Mucosa of gallbladder (tissue), 1 donor: ENCODE measurements around the gene BPIFB4. TPM values are rescaled to one million over a fixed set of nuclear protein-coding genes. Genes with fewer than 3 reads are reported as not detected.
"Not testable (repeated sequence)": the region's sequence is repeated elsewhere in the genome, so short reads cannot be mapped to it uniquely, and the experiment has no call there.

Experiments
- DNase-seq: peaks from one replicate; pipeline ENCODE4 v3.0.0-alpha.2; 2020; ENCODE audit warnings: low spot score
- total RNA-seq: library from RNA; stranded (reverse); gene quantifications from one replicate; pipeline ENCODE4 v1.2.1, GENCODE V29; 2021
- donor health status: DM: no; HTN: no; CAD: no.

Gene BPIFB4
- total RNA-seq: not detected

GRCh38 chr20:33079259-33079658, at the start of gene BPIFB4:
Gene BPIFB4 (plus strand): TSS chr20:33079643. CDS start chr20:33081527, 1,884 bp downstream.
- DNase-seq: no peak

GRCh38 chr20:33030076-33030475, 49.4 kb upstream of the BPIFB4 start:
- no peak for DNase-seq

- no peak for DNase-seq
Observed at GRCh38 chr20:33030569-33030968, 48.9 kb upstream of the BPIFB4 start.

DNA sequence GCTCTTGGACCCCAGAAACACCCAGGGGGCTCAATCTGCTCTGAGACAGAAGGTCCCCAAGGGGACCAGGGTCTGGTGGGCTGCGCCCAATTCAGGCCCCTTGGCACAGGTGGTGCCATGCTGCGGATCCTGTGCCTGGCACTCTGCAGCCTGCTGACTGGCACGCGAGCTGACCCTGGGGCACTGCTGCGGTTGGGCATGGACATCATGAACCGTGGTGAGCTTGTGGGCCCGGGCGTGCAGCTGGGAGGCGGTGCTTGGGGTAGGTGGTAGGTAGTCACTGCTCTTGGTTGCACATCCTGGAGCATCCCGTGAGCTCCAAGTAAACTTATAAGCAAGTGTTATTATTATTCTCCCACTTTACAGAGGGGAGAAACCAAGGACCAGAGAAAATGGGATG, 47.9 kb upstream of the BPIFB4 start, which contains the start of gene BPIFB6:
TSS of gene BPIFB6 (plus strand) at position 118 of the 400 bp plus-strand sequence. CDS start at position 118, 0 bp downstream.
- DNase-seq: no peak

DNA sequence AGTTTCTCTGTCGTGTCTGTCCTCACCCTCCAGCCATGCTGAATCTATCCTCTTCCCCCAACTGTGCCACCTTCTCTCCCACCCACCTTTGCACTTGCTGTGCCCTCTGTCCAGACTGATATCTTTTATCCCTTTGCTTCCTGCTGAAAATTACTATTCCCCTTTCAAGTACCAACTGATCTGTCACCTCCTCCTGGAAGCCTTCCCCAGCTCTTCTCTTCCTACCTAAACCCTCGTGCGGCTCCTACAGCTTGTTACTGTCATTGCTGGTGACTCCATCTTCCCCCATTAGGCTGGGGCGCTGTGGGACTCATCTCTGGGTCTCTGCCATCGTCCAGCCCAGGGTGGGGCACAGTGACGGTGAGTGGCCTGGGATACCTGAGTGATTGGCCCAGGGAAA, 46.9 kb upstream of the BPIFB4 start:
- DNase-seq: no peak

GRCh38 chr20:33033381-33033780, 46.1 kb upstream of the BPIFB4 start:
- no peak for DNase-seq

- no peak for DNase-seq
Observed at GRCh38 chr20:33034115-33034514, 45.3 kb upstream of the BPIFB4 start.

- DNase-seq: no peak
Observed at GRCh38 chr20:33034901-33035492, 44.4 kb upstream of the BPIFB4 start.

GRCh38 chr20:33037456-33037855, 42.0 kb upstream of the BPIFB4 start:
- no peak for DNase-seq

DNA sequence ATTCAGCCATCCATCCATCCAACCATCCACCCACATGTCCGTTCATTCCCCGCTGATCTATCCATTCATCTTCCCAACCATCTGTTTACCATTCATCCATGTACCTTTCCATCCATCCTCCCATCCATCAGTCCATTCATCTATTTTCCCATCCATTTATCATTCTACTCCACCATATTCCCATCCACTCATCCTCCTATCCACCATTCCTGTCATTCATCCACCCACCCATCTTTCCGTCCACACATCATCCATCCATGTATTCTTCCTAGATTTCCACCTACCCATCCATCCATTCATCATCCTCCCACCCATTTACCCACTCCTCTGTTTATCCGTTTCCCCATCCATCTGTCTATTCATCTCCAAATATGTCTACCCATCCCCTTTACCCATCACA, 41.2 kb upstream of the BPIFB4 start:
- no peak for DNase-seq

DNA sequence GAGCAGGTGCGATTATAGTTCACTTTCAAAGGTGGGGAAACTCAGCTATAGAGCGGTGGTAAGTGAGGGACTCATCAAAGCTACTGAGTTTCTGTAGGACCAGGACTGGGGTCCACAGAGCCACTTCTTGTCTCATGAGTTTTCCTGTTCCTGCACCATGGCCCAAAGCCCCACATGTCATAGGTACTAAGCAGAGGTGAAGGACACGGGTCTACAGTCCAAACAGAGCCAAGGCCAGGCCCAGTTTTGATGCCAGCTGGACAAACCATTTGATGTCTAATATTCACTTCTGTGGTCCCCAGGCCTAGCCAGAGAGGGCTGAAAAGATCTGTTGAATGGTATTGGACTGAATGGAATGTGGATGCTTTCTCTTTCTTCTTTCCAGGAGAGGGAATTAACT, 37.0 kb upstream of the BPIFB4 start:
- no peak for DNase-seq

DNA sequence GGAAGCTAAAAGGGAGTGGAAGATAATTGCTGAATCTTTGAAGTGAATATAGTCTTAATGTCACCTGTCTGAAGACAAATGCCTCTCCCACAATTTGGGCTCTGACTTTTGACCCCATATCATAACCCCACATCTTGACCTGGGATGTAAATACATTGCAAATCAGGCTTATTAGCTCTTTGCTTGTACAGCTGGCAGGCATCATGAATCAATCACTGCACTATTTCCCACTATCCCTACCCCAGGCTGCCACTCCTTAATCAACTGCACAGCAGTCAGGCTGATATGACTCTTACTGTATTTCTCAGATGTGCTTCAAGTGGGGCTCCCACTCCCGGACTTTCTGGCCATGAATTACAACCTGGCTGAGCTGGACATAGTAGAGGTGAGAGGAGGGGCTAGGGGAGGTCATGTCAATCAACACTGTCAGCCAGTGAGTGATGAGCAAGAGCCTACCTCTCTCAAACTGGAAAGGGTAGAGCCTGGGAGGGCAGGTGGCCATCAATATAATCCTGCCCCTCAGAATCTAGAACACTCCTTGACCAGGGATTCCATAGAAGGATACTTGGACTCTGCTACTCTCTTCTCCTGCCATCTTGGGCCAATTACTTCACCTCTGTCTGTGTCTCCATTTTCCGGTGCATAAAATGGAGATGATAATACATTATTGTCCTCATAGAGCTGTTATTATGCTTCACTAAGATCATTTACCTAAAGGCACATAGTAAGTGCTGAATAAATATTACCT, 36.3 kb upstream of the BPIFB4 start:
- no peak for DNase-seq

- DNase-seq: no peak
Observed at GRCh38 chr20:33043731-33044181, 35.7 kb upstream of the BPIFB4 start.

GRCh38 chr20:33045129-33045721, 34.2 kb upstream of the BPIFB4 start:
- DNase-seq: not testable (repeated sequence)

DNA sequence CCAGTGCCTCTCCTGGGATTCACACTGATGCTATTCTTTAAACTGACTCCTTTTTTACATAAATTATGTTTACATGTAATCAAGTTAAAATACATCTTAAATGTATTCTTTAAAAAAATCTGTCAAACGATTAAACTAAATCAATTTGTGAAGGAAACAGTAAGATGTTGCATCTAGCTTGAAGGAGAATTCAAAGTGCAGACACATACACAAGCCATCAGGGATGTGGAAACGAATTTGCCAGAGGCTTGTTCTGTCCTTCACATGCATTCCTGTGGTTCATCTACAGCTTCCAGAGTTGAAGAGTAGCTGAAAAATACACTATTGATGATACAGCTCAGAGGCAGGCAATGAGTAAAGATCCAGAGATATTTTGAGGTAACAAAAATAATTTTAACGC, 33.0 kb upstream of the BPIFB4 start:
- no peak for DNase-seq

GRCh38 chr20:33051333-33051732, 28.1 kb upstream of the BPIFB4 start:
- DNase-seq: no peak

- DNase-seq: no peak
Observed at GRCh38 chr20:33053291-33054106, 25.9 kb upstream of the BPIFB4 start, which contains the start of gene BPIFB3. Gene BPIFB3 (plus strand): TSS chr20:33053903. CDS start chr20:33055436, 1,533 bp downstream.

DNA sequence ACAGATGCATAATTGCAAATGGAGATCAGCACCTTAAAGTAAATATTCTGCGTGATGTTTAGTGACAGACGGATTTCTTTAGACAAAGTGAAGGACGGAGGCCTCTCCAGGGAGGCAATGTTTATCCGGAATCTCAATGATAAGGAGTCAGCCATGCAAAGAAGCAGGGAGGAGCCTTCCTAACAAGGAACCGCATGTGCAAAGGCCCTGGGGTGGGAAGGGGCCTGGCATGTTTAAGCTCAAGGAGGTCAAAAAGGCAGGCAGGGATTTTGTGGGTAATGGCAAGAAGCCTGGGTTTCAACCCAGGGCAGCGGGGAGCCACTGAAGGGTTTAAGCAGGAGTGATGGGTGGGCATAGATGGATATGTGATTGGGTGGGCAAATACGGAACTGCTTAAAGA, 25.1 kb upstream of the BPIFB4 start:
- no peak for DNase-seq

- DNase-seq: no peak
Observed at GRCh38 chr20:33054791-33055190, 24.7 kb upstream of the BPIFB4 start.

DNA sequence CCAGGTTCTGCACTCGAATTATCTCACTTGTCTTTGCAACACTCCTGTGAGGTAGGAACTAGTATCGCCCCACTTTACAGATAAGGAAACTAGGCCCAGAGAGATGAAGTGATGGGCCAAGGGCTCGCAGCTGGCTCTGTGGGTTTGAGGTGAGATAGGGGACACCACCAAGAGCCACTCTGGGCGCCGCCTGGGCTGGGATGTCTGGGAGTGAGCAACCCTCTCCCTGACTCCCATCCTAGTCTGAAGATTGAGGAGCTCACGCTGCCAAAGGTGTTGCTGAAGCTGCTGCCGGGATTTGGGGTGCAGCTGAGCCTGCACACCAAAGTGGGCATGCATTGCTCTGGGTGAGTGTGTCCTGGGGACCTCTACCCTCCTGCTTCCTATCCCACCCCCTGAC, 20.3 kb upstream of the BPIFB4 start:
- no peak for DNase-seq

DNA sequence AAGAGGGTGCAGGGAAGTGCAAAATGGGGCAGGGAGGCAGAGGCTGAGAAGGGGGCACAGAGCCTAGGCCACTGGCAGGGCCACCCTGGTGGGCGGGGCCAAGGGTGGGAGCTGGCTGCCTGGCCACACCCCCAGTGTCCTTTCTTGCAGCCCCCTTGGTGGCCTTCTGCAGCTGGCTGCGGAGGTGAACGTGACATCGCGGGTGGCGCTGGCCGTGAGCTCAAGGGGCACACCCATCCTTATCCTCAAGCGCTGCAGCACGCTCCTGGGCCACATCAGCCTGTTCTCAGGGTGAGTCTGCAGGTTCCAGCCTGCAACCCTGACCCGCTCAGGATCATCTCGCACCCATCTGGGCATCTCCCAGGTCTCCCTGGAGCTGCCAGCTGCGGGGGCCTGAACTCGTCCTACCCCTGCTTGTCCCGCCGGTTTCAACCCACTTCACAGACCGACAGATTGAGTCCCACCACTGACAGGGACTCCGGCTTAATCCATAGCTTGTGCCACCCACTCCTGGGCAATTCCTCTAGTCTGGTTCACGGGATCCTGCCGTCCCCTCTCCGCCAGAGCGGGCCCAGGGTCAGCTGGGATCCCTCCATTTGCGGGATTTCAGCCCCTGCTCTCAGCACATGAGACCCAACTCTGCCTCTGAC, 19.6 kb upstream of the BPIFB4 start:
- DNase-seq: no peak

- DNase-seq: no peak
Observed at GRCh38 chr20:33061658-33062028, 17.8 kb upstream of the BPIFB4 start.
